ENCODE data around the gene FBXL17.

DNA sequence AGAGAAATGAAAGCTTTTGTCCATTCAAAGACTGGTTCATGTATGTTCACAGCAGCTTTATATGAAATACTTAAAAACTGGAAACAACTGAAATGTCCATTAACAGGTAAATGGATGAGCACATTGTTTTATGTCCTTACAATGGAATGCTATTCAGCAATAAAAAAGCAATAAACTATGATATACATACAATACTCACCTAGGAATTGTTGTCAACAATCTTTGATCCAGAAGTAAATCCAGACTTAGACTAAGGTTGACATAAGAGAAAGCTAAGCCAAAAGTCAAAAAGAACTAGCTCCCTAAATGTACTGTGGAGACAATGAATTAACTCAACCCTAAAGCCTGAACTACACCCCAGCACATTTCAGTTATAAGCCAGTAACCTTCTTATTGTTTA lies 54.9 kb downstream of the FBXL17 start:
- TF ChIP-seq CREB1 (CRISPR knock-in tag; IDR thresholded peaks at IDR 0.05), result no peak
- TF ChIP-seq, protein P1, sequence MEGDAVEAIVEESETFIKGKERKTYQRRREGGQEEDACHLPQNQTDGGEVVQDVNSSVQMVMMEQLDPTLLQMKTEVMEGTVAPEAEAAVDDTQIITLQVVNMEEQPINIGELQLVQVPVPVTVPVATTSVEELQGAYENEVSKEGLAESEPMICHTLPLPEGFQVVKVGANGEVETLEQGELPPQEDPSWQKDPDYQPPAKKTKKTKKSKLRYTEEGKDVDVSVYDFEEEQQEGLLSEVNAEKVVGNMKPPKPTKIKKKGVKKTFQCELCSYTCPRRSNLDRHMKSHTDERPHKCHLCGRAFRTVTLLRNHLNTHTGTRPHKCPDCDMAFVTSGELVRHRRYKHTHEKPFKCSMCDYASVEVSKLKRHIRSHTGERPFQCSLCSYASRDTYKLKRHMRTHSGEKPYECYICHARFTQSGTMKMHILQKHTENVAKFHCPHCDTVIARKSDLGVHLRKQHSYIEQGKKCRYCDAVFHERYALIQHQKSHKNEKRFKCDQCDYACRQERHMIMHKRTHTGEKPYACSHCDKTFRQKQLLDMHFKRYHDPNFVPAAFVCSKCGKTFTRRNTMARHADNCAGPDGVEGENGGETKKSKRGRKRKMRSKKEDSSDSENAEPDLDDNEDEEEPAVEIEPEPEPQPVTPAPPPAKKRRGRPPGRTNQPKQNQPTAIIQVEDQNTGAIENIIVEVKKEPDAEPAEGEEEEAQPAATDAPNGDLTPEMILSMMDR (IDR thresholded peaks at IDR 0.05), result no peak
- TF ChIP-seq, protein P2, sequence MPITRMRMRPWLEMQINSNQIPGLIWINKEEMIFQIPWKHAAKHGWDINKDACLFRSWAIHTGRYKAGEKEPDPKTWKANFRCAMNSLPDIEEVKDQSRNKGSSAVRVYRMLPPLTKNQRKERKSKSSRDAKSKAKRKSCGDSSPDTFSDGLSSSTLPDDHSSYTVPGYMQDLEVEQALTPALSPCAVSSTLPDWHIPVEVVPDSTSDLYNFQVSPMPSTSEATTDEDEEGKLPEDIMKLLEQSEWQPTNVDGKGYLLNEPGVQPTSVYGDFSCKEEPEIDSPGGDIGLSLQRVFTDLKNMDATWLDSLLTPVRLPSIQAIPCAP (CRISPR knock-in tag; IDR thresholded peaks at IDR 0.05), result no peak
- TF ChIP-seq, protein P3, sequence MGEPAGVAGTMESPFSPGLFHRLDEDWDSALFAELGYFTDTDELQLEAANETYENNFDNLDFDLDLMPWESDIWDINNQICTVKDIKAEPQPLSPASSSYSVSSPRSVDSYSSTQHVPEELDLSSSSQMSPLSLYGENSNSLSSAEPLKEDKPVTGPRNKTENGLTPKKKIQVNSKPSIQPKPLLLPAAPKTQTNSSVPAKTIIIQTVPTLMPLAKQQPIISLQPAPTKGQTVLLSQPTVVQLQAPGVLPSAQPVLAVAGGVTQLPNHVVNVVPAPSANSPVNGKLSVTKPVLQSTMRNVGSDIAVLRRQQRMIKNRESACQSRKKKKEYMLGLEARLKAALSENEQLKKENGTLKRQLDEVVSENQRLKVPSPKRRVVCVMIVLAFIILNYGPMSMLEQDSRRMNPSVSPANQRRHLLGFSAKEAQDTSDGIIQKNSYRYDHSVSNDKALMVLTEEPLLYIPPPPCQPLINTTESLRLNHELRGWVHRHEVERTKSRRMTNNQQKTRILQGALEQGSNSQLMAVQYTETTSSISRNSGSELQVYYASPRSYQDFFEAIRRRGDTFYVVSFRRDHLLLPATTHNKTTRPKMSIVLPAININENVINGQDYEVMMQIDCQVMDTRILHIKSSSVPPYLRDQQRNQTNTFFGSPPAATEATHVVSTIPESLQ (CRISPR knock-in tag; IDR thresholded peaks at IDR 0.05), result no peak
- no peak for TF ChIP-seq E2F4 (CRISPR knock-in tag; IDR thresholded peaks at IDR 0.05; ENCODE audit: borderline replicate concordance, low read depth)
- TF ChIP-seq KAT7 (CRISPR knock-in tag; IDR thresholded peaks at IDR 0.05; ENCODE audit: borderline replicate concordance), result no peak
- no peak for TF ChIP-seq RELA (CRISPR knock-in tag; IDR thresholded peaks at IDR 0.05; ENCODE audit: borderline replicate concordance)
- no peak for TF ChIP-seq USF2 (CRISPR knock-in tag; IDR thresholded peaks at IDR 0.05)
- TF ChIP-seq ATF2 (CRISPR knock-in tag; IDR thresholded peaks at IDR 0.05; ENCODE audit: borderline replicate concordance, low read depth), result no peak
- no peak for TF ChIP-seq AFF4 (CRISPR knock-in tag; IDR thresholded peaks at IDR 0.05; ENCODE audit: borderline replicate concordance)
- no peak for TF ChIP-seq TEAD4 (CRISPR knock-in tag; IDR thresholded peaks at IDR 0.05)
- TF ChIP-seq, protein P4, sequence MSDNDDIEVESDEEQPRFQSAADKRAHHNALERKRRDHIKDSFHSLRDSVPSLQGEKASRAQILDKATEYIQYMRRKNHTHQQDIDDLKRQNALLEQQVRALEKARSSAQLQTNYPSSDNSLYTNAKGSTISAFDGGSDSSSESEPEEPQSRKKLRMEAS (CRISPR knock-in tag; IDR thresholded peaks at IDR 0.05), result no peak

All from WTC11 (cell line).